HepG2 (cell line): ENCODE data around the gene KLB. TPM values are rescaled to one million over a fixed set of nuclear protein-coding genes. Genes with fewer than 3 reads are reported as not detected.

Source experiments
- ATAC-seq: fragments of 200-7000 bp; cut with Tn5 transposase; 3 replicates; pipeline ENCODE4 v1.9.1; 2020; ENCODE audit warnings: mild to moderate bottlenecking, moderate library complexity
- BruUV-seq: library from RNA; stranded (reverse); fragments of 400-500 nt; replicated peaks from 2 replicates; lab custom pipeline; 2021; lab: Mats Ljungman, UMichigan
- CTCF ChIA-PET: fragments of 300-600 bp; formaldehyde crosslinking; extraction: SDS; loops from one replicate; lab custom pipeline; 2021; ENCODE audit warnings: low total read pairs, inconsistent platforms, low intra/inter-chr PET ratio; lab: Yijun Ruan, JAX
- POLR2A ChIA-PET: fragments of 350-600 bp; sonication (Branson Sonifier 250); formaldehyde crosslinking; loops from one replicate; lab custom pipeline; 2020; ENCODE audit warnings: antibody characterized with exemption, inconsistent platforms; lab: Yijun Ruan, JAX
- DNase-seq: peaks from one replicate; pipeline ENCODE4 v3.0.0-alpha.2; 2015; ENCODE audit warnings: low spot score
- FAIRE-seq: peaks from 3 replicates; lab custom pipeline; 2011; peaks lifted over from hg19 to GRCh38; lab: Jason Lieb, UNC
- H2AFZ ChIP-seq: one replicate; pipeline ENCODE4 v1.6.1; 2011; ENCODE audit warnings: low read length, inconsistent platforms
- H3K27ac ChIP-seq: fragments of 300-600 bp; 3 replicates; pipeline ENCODE4 v1.8.0; 2011; ENCODE audit warnings: mixed run types, mild to moderate bottlenecking, mixed read lengths, low read length, inconsistent platforms; ENCODE audit not compliant: insufficient read depth; ENCODE audit errors: extremely low read length
- H3K27me3 ChIP-seq, 2 experiments: fragments of 200-600 bp in 1 of 2; 2 replicates in 1 of 2; 3 replicates in 1 of 2; pipeline versions ENCODE4 v1.6.0 to v1.8.0; 2011; ENCODE audit warnings: low read length in 2 of 2, mild to moderate bottlenecking in 2 of 2, moderate library complexity in 2 of 2, inconsistent platforms in 1 of 2; ENCODE audit not compliant: insufficient read depth in 2 of 2, control insufficient read depth in 1 of 2
- H3K36me3 ChIP-seq, 2 experiments: fragments of 200-600 bp in 1 of 2; replicated peaks in 1 of 2; 2 replicates in 1 of 2; 3 replicates in 1 of 2; pipeline versions ENCODE4 v1.5.1 to v1.8.0; 2011; ENCODE audit warnings: low read length in 2 of 2, inconsistent platforms in 1 of 2; ENCODE audit not compliant: insufficient read depth in 2 of 2, control insufficient read depth in 1 of 2
- H3K4me1 ChIP-seq: 2 replicates; pipeline ENCODE4 v1.5.1; 2012; ENCODE audit warnings: low read length, inconsistent platforms; ENCODE audit not compliant: insufficient read depth
- H3K4me2 ChIP-seq: 2 replicates; pipeline ENCODE4 v1.6.0; 2011; ENCODE audit warnings: low read depth, low read length, inconsistent platforms
- H3K4me3 ChIP-seq, 3 experiments: fragments of 200-600 bp in 1 of 3; sonication (generic), shearing (Covaris generic) in 1 of 3; replicated peaks in 1 of 3; 2 replicates each; pipeline ENCODE4 v1.5.1; 2011 to 2016; ENCODE audit warnings: low read length in 3 of 3, inconsistent platforms in 2 of 3, low read depth in 2 of 3, mild to moderate bottlenecking in 2 of 3, control low read depth in 1 of 3, mixed read lengths in 1 of 3; ENCODE audit not compliant: insufficient read depth in 1 of 3
- H3K79me2 ChIP-seq: one replicate; pipeline ENCODE4 v1.6.1; 2011; ENCODE audit warnings: low read length, inconsistent platforms; ENCODE audit not compliant: insufficient read depth
- H3K9ac ChIP-seq: 2 replicates; pipeline ENCODE4 v1.6.0; 2011; ENCODE audit warnings: mild to moderate bottlenecking, low read depth, low read length, inconsistent platforms; ENCODE audit not compliant: insufficient read depth
- H3K9me3 ChIP-seq: 2 replicates; pipeline ENCODE4 v1.5.1; 2012; ENCODE audit warnings: mild to moderate bottlenecking, low read length
- H4K20me1 ChIP-seq: 2 replicates; pipeline ENCODE4 v1.6.0; 2011; ENCODE audit warnings: inconsistent platforms, mild to moderate bottlenecking, low read length, moderate library complexity; ENCODE audit not compliant: insufficient read depth
- IKZF4 ChIP-seq: sonication (generic); formaldehyde crosslinking; IDR thresholded peaks from 2 replicates; pipeline ENCODE4 v1.5.1; 2020; ENCODE audit warnings: borderline replicate concordance, mild to moderate bottlenecking, low read depth, missing genetic modification reagents; ENCODE audit errors: not compliant biosample characterization
- MAFG ChIP-seq: sonication (generic); formaldehyde crosslinking; IDR thresholded peaks from 2 replicates; pipeline ENCODE4 v1.5.1; 2020; ENCODE audit warnings: mild to moderate bottlenecking, missing genetic modification reagents
- ZBTB7B ChIP-seq: sonication (generic); formaldehyde crosslinking; IDR thresholded peaks from 2 replicates; pipeline ENCODE4 v1.4.0; 2020; ENCODE audit warnings: missing genetic modification reagents
- ZNF20 ChIP-seq: sonication (generic); formaldehyde crosslinking; IDR thresholded peaks from 2 replicates; pipeline ENCODE4 v1.4.0; 2020; ENCODE audit warnings: mild to moderate bottlenecking, moderate library complexity, missing genetic modification reagents
- ZNF335 ChIP-seq: sonication (generic); formaldehyde crosslinking; IDR thresholded peaks from 2 replicates; pipeline ENCODE4 v1.4.0; 2020; ENCODE audit warnings: missing genetic modification reagents
- ZNF558 ChIP-seq: sonication (generic); formaldehyde crosslinking; IDR thresholded peaks from 2 replicates; pipeline ENCODE4 v1.9.0; 2022; ENCODE audit warnings: mild to moderate bottlenecking, missing genetic modification reagents, borderline replicate concordance
- WGBS: methylation state at CpG from one replicate; pipeline ENCODE4 v1.1.6; 2017; ENCODE audit warnings: low lambda C conversion rate; 5-methylcytosine and 5-hydroxymethylcytosine counted together
- in situ Hi-C: cut with HindIII; loops from 2 replicates; pipeline ENCODE4 v1.10.0; 2017; ENCODE audit warnings: low pct_unique_long_range_greater_than_20kb; ENCODE audit not compliant: extremely low pct_ligation_motif_present
- intact Hi-C: fragments of 100-400 bp; cut with micrococcal nuclease; formaldehyde crosslinking; loops from one replicate; pipeline ENCODE4 v1.10.0; 2022; ENCODE audit not compliant: unreplicated experiment
- polyA plus RNA-seq, 8 experiments: library from polyadenylated mRNA; depleted of rRNA in 3 of 8; stranded (reverse) in 7 of 8; unstranded in 1 of 8; fragments of >200 nt; fragmentation: Illumina TruSeq in 4 of 8; extraction: Trizol in 4 of 8; gene quantifications; 2 replicates each; pipeline versions ENCODE4 v1.2.1 to v1.2.3, GENCODE V29; 2011 to 2016; ENCODE audit warnings: low read depth in 4 of 8, missing spikeins in 1 of 8, mixed read lengths in 1 of 8; ENCODE audit not compliant: insufficient read depth in 1 of 8
- total RNA-seq, 5 experiments: library from RNA; depleted of rRNA; stranded (reverse); fragments of >200 nt; fragmentation: Illumina TruSeq; extraction: Trizol; gene quantifications; 2 replicates each; pipeline ENCODE4 v1.2.3, GENCODE V29; 2016; ENCODE audit warnings: low read depth in 1 of 5
- TF ChIP-seq, protein P1 (sequence below): sonication (generic); formaldehyde crosslinking; conservative IDR thresholded peaks from 2 replicates; pipeline ENCODE4 v1.4.0; 2020; ENCODE audit warnings: missing genetic modification reagents
- TF ChIP-seq, protein P2 (sequence below): sonication (generic); formaldehyde crosslinking; IDR thresholded peaks from 2 replicates; pipeline ENCODE4 v1.5.1; 2020; ENCODE audit warnings: missing genetic modification reagents, mild to moderate bottlenecking, borderline replicate concordance
- TF ChIP-seq, protein P3 (sequence below): fragments of 450-650 bp; IDR thresholded peaks from 2 replicates; pipeline ENCODE4 v1.6.1; 2017
- TF ChIP-seq, protein P4 (sequence below): sonication (generic); formaldehyde crosslinking; IDR thresholded peaks from 2 replicates; pipeline ENCODE4 v1.9.0; 2021; ENCODE audit warnings: missing genetic modification reagents, mild to moderate bottlenecking, borderline replicate concordance
- TF ChIP-seq, protein P5 (sequence below): sonication (generic); formaldehyde crosslinking; IDR thresholded peaks from 2 replicates; pipeline ENCODE4 v1.5.0; 2020; ENCODE audit warnings: mild to moderate bottlenecking, missing genetic modification reagents

Gene KLB
- total and polyA plus RNA-seq, 2 of the 13 experiments (the other 11 are each of a cell fraction or from before 2014, with no cell fraction given), result 25.3 to 82.0 TPM

DNA sequence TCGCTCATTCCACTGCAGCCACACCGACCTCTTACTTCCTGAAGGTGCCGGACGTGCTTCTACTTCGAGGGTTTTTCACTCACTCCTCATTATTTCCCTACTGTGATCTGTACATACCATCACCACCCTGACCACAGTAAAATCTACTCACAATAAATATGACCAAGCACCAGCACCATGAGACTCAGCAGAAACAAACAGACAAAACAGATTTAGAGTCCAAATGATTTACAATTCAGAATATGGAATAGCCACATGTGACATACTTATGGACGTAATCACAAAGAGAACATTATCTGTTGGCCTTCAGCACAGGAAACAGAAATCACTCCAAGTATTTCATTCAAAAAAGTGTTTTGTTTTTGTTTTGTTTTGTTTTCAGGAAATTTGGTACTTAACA lies 16.1 kb upstream of the KLB start:
- H3K9ac ChIP-seq, result no peak overlapping the region
- H2AFZ ChIP-seq, result no peak overlapping the region
- CTCF ChIA-PET, result no interaction called here
- no peak for FAIRE-seq
- intact Hi-C loops, result no loop called here
- H3K4me1 ChIP-seq, result peaks cover 17% of the 10 kb centered on the region
- no peaks in the 10 kb centered on the region for H3K27me3 ChIP-seq
- H3K4me2 ChIP-seq, result no peak overlapping the region
- H3K36me3 ChIP-seq, result no peaks in the 10 kb centered on the region
- no peaks in the 10 kb centered on the region for H4K20me1 ChIP-seq
- in situ Hi-C loops, result no loop called here
- POLR2A ChIA-PET, result no interaction called here
- H3K79me2 ChIP-seq, result no peaks in the 10 kb centered on the region
- WGBS, result 78% methylated on average over 6 of the region's 6 CpGs
- no peak overlapping the region for H3K27ac ChIP-seq
- TF ChIP-seq ZNF20 (CRISPR knock-in tag), result no peak
- TF ChIP-seq ZNF335 (CRISPR knock-in tag), result no peak
- TF ChIP-seq, protein P1, sequence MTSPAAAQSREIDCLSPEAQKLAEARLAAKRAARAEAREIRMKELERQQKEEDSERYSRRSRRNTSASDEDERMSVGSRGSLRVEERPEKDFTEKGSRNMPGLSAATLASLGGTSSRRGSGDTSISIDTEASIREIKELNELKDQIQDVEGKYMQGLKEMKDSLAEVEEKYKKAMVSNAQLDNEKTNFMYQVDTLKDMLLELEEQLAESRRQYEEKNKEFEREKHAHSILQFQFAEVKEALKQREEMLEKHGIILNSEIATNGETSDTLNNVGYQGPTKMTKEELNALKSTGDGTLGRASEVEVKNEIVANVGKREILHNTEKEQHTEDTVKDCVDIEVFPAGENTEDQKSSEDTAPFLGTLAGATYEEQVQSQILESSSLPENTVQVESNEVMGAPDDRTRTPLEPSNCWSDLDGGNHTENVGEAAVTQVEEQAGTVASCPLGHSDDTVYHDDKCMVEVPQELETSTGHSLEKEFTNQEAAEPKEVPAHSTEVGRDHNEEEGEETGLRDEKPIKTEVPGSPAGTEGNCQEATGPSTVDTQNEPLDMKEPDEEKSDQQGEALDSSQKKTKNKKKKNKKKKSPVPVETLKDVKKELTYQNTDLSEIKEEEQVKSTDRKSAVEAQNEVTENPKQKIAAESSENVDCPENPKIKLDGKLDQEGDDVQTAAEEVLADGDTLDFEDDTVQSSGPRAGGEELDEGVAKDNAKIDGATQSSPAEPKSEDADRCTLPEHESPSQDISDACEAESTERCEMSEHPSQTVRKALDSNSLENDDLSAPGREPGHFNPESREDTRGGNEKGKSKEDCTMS (CRISPR knock-in tag), result no peak
- TF ChIP-seq ZNF558 (CRISPR knock-in tag), result no peak
- TF ChIP-seq, protein P2, sequence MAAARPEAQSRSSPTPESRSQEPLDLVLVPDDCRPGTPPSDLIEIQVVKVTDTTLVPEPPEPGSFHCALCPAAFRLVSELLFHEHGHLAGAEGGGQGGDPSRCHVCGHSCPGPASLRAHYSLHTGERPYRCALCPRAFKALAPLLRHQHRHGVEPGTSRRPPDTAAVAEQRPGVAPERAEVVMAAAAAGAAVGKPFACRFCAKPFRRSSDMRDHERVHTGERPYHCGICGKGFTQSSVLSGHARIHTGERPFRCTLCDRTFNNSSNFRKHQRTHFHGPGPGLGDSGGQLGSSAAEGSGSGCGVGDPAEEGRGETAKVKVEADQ (CRISPR knock-in tag), result no peak
- TF ChIP-seq, protein P3, sequence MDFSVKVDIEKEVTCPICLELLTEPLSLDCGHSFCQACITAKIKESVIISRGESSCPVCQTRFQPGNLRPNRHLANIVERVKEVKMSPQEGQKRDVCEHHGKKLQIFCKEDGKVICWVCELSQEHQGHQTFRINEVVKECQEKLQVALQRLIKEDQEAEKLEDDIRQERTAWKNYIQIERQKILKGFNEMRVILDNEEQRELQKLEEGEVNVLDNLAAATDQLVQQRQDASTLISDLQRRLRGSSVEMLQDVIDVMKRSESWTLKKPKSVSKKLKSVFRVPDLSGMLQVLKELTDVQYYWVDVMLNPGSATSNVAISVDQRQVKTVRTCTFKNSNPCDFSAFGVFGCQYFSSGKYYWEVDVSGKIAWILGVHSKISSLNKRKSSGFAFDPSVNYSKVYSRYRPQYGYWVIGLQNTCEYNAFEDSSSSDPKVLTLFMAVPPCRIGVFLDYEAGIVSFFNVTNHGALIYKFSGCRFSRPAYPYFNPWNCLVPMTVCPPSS, result no peak
- TF ChIP-seq, protein P4, sequence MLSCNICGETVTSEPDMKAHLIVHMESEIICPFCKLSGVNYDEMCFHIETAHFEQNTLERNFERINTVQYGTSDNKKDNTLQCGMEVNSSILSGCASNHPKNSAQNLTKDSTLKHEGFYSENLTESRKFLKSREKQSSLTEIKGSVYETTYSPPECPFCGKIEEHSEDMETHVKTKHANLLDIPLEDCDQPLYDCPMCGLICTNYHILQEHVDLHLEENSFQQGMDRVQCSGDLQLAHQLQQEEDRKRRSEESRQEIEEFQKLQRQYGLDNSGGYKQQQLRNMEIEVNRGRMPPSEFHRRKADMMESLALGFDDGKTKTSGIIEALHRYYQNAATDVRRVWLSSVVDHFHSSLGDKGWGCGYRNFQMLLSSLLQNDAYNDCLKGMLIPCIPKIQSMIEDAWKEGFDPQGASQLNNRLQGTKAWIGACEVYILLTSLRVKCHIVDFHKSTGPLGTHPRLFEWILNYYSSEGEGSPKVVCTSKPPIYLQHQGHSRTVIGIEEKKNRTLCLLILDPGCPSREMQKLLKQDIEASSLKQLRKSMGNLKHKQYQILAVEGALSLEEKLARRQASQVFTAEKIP, result no peak
- TF ChIP-seq, protein P5, sequence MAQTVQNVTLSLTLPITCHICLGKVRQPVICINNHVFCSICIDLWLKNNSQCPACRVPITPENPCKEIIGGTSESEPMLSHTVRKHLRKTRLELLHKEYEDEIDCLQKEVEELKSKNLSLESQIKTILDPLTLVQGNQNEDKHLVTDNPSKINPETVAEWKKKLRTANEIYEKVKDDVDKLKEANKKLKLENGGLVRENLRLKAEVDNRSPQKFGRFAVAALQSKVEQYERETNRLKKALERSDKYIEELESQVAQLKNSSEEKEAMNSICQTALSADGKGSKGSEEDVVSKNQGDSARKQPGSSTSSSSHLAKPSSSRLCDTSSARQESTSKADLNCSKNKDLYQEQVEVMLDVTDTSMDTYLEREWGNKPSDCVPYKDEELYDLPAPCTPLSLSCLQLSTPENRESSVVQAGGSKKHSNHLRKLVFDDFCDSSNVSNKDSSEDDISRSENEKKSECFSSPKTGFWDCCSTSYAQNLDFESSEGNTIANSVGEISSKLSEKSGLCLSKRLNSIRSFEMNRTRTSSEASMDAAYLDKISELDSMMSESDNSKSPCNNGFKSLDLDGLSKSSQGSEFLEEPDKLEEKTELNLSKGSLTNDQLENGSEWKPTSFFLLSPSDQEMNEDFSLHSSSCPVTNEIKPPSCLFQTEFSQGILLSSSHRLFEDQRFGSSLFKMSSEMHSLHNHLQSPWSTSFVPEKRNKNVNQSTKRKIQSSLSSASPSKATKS (CRISPR knock-in tag), result no peak
- no peak for TF ChIP-seq ZBTB7B (CRISPR knock-in tag)
- TF ChIP-seq IKZF4 (CRISPR knock-in tag), result no peak
- TF ChIP-seq MAFG (CRISPR knock-in tag), result no peak
- no peak overlapping the region for H3K4me3 ChIP-seq
- H3K9me3 ChIP-seq, result no peaks in the 10 kb centered on the region
- BruUV-seq, result no TSS peak
- ATAC-seq, result no peak
- no peak for DNase-seq
